COR-L47 (cell line): ENCODE results near the gene CCDC9B.
A peak's percentile ranks its signal among the peaks of the same experiment; 100 is the strongest.

Experiments
- DNase-seq: peaks from one replicate; lab custom pipeline; 2025; lab: John Stamatoyannopoulos, UW

CCDC9B gene

GRCh38 chr15:40290545-40290917 lies 50.2 kb downstream of the CCDC9B start:
- no peak for DNase-seq

- DNase-seq, result peak; percentile 71
These were observed 51.5 kb downstream of the CCDC9B start for GRCh38 chr15:40289140-40289775.

- DNase-seq, result no peak
These were observed 52.8 kb downstream of the CCDC9B start for GRCh38 chr15:40287968-40288367.

GRCh38 chr15:40287505-40287904 lies 53.2 kb downstream of the CCDC9B start:
- DNase-seq, result no peak

DNA sequence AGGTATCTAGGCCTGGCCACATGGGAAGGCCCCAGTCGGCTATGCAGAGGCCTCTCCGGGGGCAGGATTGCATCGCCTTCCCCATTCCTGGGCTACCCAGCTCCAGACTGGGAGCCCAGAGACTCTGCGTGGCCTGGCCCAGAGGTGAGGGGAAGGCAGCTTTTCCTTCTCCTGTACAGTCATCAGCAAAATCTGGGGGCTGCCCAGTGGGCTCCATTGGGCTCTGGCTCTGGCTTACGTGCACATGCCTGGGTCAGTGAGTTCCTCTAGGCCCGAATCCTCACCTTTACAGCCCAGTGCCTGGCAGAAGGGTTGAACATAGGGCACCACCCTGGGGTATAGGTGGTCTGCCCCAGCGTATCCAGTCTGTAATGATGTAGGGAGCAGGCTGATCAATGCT lies 53.9 kb downstream of the CCDC9B start:
- DNase-seq, result no peak

DNA sequence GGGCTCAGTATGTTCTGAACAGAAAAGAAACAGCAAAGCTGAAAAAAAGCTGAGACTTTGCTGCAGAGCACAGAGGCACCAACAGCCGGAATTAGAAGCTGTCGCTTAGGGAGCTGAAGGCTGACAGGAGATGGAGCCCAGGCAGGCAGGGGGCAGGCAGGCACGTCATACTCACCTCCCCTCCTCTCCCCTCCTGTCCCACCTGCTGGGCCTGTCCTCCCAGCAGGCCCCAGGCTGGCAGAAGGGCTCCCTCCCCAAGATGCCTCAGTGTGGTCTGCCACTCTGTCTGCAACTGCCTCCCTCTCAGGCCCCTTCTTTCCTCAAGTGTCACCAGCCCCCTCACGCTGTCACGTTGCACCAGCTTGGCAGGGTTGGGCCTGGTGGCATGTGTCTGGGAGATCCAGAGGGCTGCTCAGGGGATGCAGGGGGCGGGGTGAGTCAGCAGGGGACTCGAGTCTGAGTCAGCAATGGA lies 54.6 kb downstream of the CCDC9B start:
- DNase-seq, result no peak

DNA sequence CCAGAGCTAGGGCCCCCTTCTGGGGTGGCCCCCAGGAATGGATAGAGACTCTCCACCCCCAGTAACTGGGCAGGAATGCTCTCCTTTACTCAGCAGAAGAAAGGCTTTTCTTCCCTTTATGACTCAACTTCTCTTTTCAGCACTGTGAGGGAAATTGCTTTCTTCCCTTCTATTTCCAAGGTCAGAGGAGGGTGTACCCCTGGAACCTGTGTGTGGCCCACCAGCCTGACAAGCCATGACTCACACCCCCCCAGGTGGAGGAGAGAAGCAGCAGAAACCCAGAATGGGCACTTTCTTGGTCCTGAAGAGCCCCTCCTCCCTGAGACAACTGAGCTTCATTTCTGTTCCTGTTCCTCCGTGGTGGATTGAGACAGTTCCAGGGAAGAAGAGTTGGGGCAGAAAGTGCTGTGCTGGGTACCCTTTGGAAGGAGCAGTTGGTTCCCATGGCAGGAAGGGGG lies 55.2 kb downstream of the CCDC9B start:
- no peak for DNase-seq

DNA sequence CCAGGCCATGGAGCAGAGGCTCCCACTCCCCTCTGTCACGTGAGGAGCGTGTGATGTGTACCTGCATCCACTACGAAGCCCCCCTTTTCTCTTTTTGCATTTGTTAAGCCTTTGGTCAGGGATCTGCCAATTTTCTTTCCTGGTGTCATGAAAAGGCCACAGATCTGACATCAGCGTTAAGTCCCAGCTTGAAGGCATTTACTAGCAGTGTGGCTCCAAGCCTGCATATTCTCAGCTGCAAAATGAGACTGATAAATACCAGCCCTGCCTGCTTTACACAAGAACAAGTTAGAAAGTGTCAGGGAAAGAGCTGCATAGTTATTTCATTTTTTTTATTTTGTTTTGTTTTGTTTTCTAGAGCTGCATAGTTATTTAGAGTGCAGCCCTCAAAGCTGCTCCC lies 55.6 kb downstream of the CCDC9B start:
- no peak for DNase-seq

DNA sequence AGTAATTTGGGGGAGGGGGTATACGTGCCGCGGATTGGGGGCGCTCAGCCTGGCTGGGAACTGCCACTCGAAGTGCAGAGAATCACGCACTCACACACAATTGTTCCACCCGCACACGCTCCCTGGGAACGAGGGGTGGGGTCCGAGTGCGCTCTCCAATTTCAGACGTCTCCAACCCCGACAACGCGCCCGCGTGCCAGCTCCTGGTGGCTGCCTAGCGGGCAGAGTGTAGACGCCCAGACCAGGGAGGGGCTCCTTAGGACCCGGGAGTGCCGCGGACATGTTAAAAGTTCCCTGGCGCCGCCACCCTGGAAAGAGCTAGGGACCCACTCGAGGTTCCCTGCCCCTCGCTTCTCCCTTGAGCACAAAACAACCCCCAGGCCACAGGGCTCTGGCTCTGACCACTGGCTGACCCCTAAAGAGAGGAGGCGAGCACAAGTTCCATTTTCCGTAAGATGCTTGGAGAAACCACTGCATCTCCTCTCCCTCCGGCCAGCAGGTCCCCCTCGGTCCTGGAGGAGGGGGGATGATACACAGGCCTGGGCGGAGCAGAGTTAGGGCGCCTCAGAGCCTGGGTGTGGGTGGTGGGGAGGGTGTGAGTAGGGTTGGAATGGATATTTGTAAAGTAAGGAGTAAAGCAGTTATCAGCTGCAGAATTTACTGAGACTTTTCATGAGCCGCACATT lies 57.0 kb downstream of the CCDC9B start:
- no peak for DNase-seq

DNA sequence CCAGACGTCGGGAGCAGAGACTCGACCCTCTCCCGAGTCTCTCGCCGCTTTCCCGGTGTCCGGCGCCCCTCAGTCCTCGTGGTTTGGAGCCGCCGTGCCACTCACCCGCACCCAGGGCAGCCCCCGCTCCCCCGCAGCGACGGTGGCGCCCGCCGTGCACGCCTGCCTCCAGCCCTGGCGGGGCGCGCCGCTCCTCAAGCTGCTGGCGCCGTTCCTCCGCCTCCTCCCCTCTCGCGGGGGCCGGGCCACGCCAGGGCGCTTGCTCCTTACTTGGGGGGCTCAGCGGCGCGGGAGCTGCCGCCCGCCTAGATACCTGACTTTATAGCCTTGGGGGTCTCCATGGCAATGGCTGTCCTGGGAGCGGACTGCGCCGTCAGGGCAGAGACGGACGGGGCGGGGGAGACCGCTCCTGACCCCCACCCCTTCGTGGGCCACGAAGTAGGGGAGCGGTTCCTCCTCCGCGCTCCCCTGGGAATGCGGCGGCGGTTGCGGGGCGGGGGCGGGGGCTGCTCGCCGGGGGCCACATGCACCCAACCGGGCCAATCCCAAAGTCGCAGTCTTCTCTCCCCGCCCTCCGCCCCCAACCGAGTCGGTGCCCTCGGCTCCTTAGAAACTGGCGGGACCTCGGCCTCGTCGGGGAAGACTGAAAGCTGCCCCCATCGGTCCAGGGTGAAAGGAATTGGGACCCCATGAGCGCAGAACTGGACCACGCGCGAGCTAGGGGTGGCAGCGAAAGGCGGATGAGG lies 57.7 kb downstream of the CCDC9B start, which contains the start of gene ANKRD63:
ANKRD63 (minus strand) TSS at position 196 of the 746 bp plus-strand sequence. CDS start 478 bp downstream, outside the sequence.
- DNase-seq, result peak; percentile 39

- peak; percentile 46 for DNase-seq
These were observed 58.4 kb downstream of the CCDC9B start for GRCh38 chr15:40282147-40282868.

- no peak for DNase-seq
These were observed 59.0 kb downstream of the CCDC9B start for GRCh38 chr15:40281801-40282146.
